ENCODE measurements around the gene UBAP1. TPM values are rescaled to one million over a fixed set of nuclear protein-coding genes. Genes with fewer than 3 reads are reported as not detected.
"Not testable (repeated sequence)": the region's sequence is repeated elsewhere in the genome, so short reads cannot be mapped to it uniquely, and the experiment has no call there.

UBAP1 gene
- total RNA-seq, 1 donor from 2014 or later, result 37.6 TPM

DNA sequence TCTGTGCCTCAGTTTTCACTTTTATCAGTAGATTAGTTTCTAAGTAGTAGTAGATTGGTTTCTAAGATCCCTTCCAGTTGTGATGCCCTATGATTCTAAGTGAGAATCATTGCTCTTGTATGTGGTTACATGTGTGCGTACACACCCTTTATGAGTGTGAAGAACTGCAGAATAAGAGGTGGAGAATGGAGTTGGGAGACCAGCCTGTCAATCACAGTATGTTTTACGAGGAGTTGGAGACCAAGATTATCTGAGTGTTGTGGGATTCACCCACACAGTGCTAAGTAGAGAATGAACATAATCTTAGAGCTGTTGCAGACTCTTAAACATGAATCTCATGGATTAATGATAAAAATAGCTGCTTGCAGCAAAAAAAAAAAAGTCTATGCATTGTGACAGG lies 112.6 kb downstream of the UBAP1 start:
- Histone ChIP-seq H3K4me1 (no peaks in the 10 kb centered on the region), H3K27ac (replicated peaks) (no peak overlapping the region), H3K36me3 (no peaks in the 10 kb centered on the region), H3K27me3 (ENCODE audit: low read depth) (no peaks in the 10 kb centered on the region), H3K4me3 (no peak overlapping the region), H3K9me3 (replicated peaks) (no peaks in the 10 kb centered on the region)
- TF ChIP-seq, protein P1, sequence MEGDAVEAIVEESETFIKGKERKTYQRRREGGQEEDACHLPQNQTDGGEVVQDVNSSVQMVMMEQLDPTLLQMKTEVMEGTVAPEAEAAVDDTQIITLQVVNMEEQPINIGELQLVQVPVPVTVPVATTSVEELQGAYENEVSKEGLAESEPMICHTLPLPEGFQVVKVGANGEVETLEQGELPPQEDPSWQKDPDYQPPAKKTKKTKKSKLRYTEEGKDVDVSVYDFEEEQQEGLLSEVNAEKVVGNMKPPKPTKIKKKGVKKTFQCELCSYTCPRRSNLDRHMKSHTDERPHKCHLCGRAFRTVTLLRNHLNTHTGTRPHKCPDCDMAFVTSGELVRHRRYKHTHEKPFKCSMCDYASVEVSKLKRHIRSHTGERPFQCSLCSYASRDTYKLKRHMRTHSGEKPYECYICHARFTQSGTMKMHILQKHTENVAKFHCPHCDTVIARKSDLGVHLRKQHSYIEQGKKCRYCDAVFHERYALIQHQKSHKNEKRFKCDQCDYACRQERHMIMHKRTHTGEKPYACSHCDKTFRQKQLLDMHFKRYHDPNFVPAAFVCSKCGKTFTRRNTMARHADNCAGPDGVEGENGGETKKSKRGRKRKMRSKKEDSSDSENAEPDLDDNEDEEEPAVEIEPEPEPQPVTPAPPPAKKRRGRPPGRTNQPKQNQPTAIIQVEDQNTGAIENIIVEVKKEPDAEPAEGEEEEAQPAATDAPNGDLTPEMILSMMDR (IDR thresholded peaks at IDR 0.05; ENCODE audit: borderline replicate concordance), result no peak
- intact Hi-C loops (cut with micrococcal nuclease), result no loop called here
- DNase-seq, result no peak

DNA sequence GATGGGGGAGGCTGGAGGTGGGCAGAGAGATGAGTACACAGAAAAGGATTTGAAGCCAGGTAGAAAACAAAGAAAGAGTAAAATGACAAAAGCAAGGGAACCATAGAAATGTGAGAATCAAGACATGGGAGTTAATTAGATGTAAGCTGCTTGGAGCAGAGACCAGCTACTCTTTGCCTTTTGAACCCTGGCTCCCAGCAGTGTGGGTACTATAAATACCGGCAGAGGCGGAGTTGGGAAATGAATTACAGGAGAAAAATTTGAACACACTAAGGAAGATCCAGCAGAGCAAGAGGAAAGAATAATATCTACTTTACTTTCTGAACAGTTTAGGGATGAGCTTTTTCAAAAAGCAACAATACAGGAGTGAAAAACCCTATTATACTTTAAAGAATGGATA lies 113.7 kb downstream of the UBAP1 start:
- intact Hi-C loops (cut with micrococcal nuclease), result no loop called here
- no peaks in the 10 kb centered on the region for H3K4me1 ChIP-seq
- H3K4me3 ChIP-seq, result no peak overlapping the region
- H3K27ac ChIP-seq (replicated peaks), result no peak overlapping the region
- TF ChIP-seq, protein P1 (IDR thresholded peaks at IDR 0.05; ENCODE audit: borderline replicate concordance), result no peak
- no peaks in the 10 kb centered on the region for H3K36me3 ChIP-seq
- DNase-seq, result no peak
- no peaks in the 10 kb centered on the region for H3K27me3 ChIP-seq (ENCODE audit: low read depth)
- no peaks in the 10 kb centered on the region for H3K9me3 ChIP-seq (replicated peaks)

DNA sequence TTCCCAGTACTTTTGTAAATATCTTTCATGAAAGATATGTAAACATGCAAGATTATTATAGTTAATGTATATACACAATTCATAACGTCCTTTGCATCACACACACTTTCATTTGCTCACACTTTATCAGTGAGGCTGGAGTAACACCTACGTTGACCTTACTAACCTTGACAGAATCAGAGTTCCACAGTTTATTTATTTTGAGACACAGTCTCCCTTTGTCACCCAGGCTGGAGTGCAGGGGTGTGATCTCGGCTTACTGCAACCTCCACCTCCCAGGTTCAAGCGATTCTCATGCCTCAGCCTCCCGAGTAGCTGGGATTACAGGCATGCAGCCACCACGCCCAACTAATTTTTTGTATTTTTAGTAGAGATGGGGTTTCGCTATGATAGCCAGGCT lies 122.2 kb downstream of the UBAP1 start:
- H3K27me3 ChIP-seq (ENCODE audit: low read depth); H3K36me3 ChIP-seq; DNase-seq; H3K27ac ChIP-seq (replicated peaks); H3K4me1 ChIP-seq; intact Hi-C loops (cut with micrococcal nuclease); H3K9me3 ChIP-seq (replicated peaks); H3K4me3 ChIP-seq: not testable (repeated sequence)

Other genes with a start within 250 kb of the UBAP1 start
- 26.4 TPM for gene UBAP2, start 130.2 kb upstream of the UBAP1 start, total RNA-seq
- 16.4 TPM for gene DCAF12, start 52.3 kb upstream of the UBAP1 start, total RNA-seq
- gene KIF24, start 150.2 kb downstream of the UBAP1 start, total RNA-seq, result 0.63 TPM
- gene NUDT2, start 150.5 kb downstream of the UBAP1 start, total RNA-seq, result 22.2 TPM
- 6.3 TPM for gene MYORG, start 197.9 kb downstream of the UBAP1 start, total RNA-seq

Measured in left ventricle myocardium inferior (tissue), 1 donor.